ENCODE data around the gene SLC22A8.
"Not testable (repeated sequence)": the region's sequence is repeated elsewhere in the genome, so short reads cannot be mapped to it uniquely, and the experiment has no call there.

SLC22A8 gene

GRCh38 chr11:63015521-63016215, at the start of gene SLC22A8:
TSS of gene SLC22A8 (minus strand) at chr11:63015841. CDS start at chr11:63014958, 883 bp downstream.
- DNase-seq = no peak

- DNase-seq = not testable (repeated sequence)
Observed at GRCh38 chr11:63046203-63046602, 30.6 kb upstream of the SLC22A8 start.

GRCh38 chr11:63042596-63042995, 27.0 kb upstream of the SLC22A8 start:
- DNase-seq = no peak

GRCh38 chr11:63032457-63032856, 16.8 kb upstream of the SLC22A8 start:
- DNase-seq = no peak

- peak; percentile 88 for DNase-seq
Observed at GRCh38 chr11:63023841-63024648, 8.4 kb upstream of the SLC22A8 start.

- DNase-seq = no peak
Observed at GRCh38 chr11:63023222-63023814, 7.7 kb upstream of the SLC22A8 start.

- DNase-seq = no peak
Observed at GRCh38 chr11:63022441-63022840, 6.8 kb upstream of the SLC22A8 start.

GRCh38 chr11:63020671-63021291, 5.1 kb upstream of the SLC22A8 start:
- no peak for DNase-seq

GRCh38 chr11:63019506-63019905, 3.9 kb upstream of the SLC22A8 start:
- no peak for DNase-seq

GRCh38 chr11:63017306-63017974, 1.8 kb upstream of the SLC22A8 start:
- peak; percentile 48 for DNase-seq

- no peak for DNase-seq
Observed at GRCh38 chr11:63014408-63015055, 1.1 kb downstream of the SLC22A8 start.

- DNase-seq = no peak
Observed at GRCh38 chr11:63012839-63013238, 2.8 kb downstream of the SLC22A8 start.

GRCh38 chr11:63012430-63012829, 3.2 kb downstream of the SLC22A8 start:
- DNase-seq = no peak

GRCh38 chr11:63010934-63011439, 4.7 kb downstream of the SLC22A8 start:
- no peak for DNase-seq

- DNase-seq = no peak
Observed at GRCh38 chr11:63007920-63008319, 7.7 kb downstream of the SLC22A8 start.

- no peak for DNase-seq
Observed at GRCh38 chr11:63001456-63001855, 14.2 kb downstream of the SLC22A8 start.

- DNase-seq = no peak
Observed at GRCh38 chr11:62999649-63000048, 16.0 kb downstream of the SLC22A8 start.

GRCh38 chr11:62999156-62999555, 16.5 kb downstream of the SLC22A8 start:
- DNase-seq = no peak

GRCh38 chr11:62996271-62996670, 19.4 kb downstream of the SLC22A8 start:
- no peak for DNase-seq

GRCh38 chr11:62994775-62995174, 20.9 kb downstream of the SLC22A8 start:
- no peak for DNase-seq

- no peak for DNase-seq
Observed at GRCh38 chr11:62988276-62988675, 27.4 kb downstream of the SLC22A8 start.

Data from islet precursor cell (in vitro differentiated cells).